GM10847 (cell line): ENCODE results near the gene NPY1R.

Experiments
- POLR2A ChIP-seq: IDR thresholded peaks from 2 replicates; pipeline ENCODE4 v1.6.1; 2011; ENCODE audit not compliant: insufficient read length; ENCODE audit errors: extremely low read depth

The NPY1R gene

GRCh38 chr4:163309466-163309865 lies 22.9 kb downstream of the NPY1R start:
- TF ChIP-seq POLR2A = no peak

- TF ChIP-seq POLR2A = no peak
Measured at GRCh38 chr4:163303069-163303468, 29.3 kb downstream of the NPY1R start.

- no peak for TF ChIP-seq POLR2A
Measured at GRCh38 chr4:163300445-163300844, 32.0 kb downstream of the NPY1R start.

GRCh38 chr4:163295138-163295537 lies 37.3 kb downstream of the NPY1R start:
- TF ChIP-seq POLR2A = no peak

GRCh38 chr4:163284304-163284703 lies 48.1 kb downstream of the NPY1R start:
- TF ChIP-seq POLR2A = no peak

- TF ChIP-seq POLR2A = no peak
Measured at GRCh38 chr4:163280703-163281519, 51.5 kb downstream of the NPY1R start.

GRCh38 chr4:163279713-163280112 lies 52.7 kb downstream of the NPY1R start:
- TF ChIP-seq POLR2A = no peak

GRCh38 chr4:163274861-163275260 lies 57.5 kb downstream of the NPY1R start:
- TF ChIP-seq POLR2A = no peak
